ENCODE results near the gene CCDC148.
"Not testable (repeated sequence)": the region's sequence is repeated elsewhere in the genome, so short reads cannot be mapped to it uniquely, and the experiment has no call there.

CCDC148 gene

DNA sequence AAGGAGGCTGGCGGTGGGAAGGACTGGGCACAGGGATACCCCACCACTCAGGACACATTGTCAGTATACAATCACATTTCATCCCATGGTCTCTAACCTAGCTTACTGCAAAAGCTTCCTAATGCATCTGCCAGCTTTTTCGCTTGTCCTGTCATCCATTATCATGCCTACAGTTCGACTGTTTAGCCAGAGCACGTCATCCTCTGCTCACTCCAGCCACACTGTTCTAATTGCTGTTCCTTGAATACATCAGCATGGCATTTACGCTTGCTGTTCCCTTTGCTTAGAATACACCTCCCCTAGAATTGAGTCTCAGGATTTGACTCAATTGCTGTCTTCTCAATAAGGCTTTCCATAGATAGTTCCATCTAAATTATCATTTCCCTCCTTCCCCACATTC lies 166.3 kb downstream of the CCDC148 start:
- no peak for DNase-seq (ENCODE audit: low read depth)

GRCh38 chr2:158276619-158277471 lies 179.7 kb downstream of the CCDC148 start:
- DNase-seq (ENCODE audit: low read depth), result no peak

- DNase-seq (ENCODE audit: low read depth), result no peak
Measured at GRCh38 chr2:158273791-158274190, 182.8 kb downstream of the CCDC148 start.

GRCh38 chr2:158270536-158270935 lies 186.0 kb downstream of the CCDC148 start:
- DNase-seq (ENCODE audit: low read depth), result no peak

DNA sequence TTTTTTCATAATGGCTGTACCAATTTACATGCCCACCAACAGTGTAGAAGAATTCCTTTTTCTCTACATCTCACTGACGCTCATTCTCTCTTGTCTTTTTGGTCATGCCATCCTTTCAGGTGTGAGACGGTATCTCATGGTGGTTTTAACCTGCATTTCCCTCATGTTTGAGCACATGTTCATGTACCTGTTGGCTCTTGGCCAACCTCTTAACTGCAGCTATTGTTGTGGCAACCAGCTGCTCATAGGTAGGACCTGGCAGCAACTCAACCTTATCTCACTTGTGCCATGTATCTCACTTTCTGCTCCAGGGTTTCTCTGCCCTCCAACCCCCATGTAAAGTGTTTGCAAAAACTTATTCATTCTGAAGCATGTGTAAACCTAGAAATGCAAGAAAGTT lies 187.4 kb downstream of the CCDC148 start:
- DNase-seq (ENCODE audit: low read depth), result no peak

GRCh38 chr2:158266111-158266510 lies 190.4 kb downstream of the CCDC148 start:
- no peak for DNase-seq (ENCODE audit: low read depth)

- no peak for DNase-seq (ENCODE audit: low read depth)
Measured at GRCh38 chr2:158255257-158255656, 201.3 kb downstream of the CCDC148 start.

- no peak for DNase-seq (ENCODE audit: low read depth)
Measured at GRCh38 chr2:158253170-158253569, 203.4 kb downstream of the CCDC148 start.

DNA sequence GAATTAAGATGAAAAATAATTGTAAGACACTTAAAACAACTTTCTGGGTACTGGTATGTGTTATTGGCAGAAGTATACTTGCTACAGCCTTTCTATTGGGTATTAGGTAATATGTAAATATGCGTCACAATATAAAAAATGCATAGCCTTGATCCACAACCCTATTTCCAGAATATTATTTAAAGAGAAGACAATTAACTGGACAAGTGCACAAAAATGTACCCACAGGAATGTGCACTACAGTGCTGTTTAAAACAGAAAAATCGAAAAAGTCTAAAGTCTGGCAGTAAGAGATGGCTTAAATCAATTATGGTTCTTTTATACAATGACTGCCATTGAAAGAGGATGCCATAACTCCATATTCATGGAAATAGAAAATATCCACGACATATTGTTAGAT lies 205.2 kb downstream of the CCDC148 start:
- no peak for DNase-seq (ENCODE audit: low read depth)

GRCh38 chr2:158243392-158243791 lies 213.2 kb downstream of the CCDC148 start:
- no peak for DNase-seq (ENCODE audit: low read depth)

- no peak for DNase-seq (ENCODE audit: low read depth)
Measured at GRCh38 chr2:158242280-158242679, 214.3 kb downstream of the CCDC148 start.

GRCh38 chr2:158240975-158241374 lies 215.6 kb downstream of the CCDC148 start:
- no peak for DNase-seq (ENCODE audit: low read depth)

DNA sequence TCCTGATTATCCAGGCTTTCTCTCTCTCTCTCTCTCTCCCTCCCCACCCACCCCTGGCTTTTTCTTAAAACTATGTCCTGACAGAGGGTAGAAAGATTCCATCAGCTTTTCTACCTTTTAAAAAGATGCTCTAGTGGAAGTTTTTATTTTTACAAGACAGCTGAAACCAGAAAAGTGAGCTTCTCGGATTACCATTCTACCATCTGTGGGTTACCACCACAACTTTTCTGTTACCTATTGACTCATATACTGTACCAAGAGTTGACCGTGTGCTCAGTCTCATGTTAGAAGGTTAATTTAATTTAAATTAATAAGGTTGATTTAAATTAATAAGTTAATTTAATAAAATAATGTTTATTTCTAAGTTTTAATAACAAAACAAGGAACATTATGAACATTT lies 217.3 kb downstream of the CCDC148 start:
- no peak for DNase-seq (ENCODE audit: low read depth)

GRCh38 chr2:158234497-158234896 lies 222.1 kb downstream of the CCDC148 start:
- no peak for DNase-seq (ENCODE audit: low read depth)

GRCh38 chr2:158232476-158232875 lies 224.1 kb downstream of the CCDC148 start:
- no peak for DNase-seq (ENCODE audit: low read depth)

GRCh38 chr2:158228943-158229508 lies 227.5 kb downstream of the CCDC148 start:
- DNase-seq (ENCODE audit: low read depth), result no peak

DNA sequence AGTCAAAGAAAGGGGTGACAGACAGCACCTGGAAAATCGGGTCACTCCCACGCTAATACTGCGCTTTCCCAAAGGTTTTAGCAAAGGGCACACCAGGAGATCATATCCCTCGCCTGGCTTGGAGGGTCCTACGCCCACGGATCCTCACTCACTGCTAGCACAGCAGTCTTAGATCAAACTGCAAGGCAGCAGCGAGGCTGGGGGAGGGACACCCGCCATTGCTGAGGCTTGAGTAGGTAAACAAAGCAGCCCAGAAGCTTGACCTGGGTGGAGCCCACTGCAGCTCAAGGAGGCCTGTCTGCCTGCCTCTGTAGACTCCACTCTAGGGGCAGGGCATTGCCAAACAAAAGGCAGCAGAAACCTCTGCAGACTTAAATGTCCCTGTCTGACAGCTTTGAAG lies 233.5 kb downstream of the CCDC148 start:
- not testable (repeated sequence) for DNase-seq (ENCODE audit: low read depth)

DNA sequence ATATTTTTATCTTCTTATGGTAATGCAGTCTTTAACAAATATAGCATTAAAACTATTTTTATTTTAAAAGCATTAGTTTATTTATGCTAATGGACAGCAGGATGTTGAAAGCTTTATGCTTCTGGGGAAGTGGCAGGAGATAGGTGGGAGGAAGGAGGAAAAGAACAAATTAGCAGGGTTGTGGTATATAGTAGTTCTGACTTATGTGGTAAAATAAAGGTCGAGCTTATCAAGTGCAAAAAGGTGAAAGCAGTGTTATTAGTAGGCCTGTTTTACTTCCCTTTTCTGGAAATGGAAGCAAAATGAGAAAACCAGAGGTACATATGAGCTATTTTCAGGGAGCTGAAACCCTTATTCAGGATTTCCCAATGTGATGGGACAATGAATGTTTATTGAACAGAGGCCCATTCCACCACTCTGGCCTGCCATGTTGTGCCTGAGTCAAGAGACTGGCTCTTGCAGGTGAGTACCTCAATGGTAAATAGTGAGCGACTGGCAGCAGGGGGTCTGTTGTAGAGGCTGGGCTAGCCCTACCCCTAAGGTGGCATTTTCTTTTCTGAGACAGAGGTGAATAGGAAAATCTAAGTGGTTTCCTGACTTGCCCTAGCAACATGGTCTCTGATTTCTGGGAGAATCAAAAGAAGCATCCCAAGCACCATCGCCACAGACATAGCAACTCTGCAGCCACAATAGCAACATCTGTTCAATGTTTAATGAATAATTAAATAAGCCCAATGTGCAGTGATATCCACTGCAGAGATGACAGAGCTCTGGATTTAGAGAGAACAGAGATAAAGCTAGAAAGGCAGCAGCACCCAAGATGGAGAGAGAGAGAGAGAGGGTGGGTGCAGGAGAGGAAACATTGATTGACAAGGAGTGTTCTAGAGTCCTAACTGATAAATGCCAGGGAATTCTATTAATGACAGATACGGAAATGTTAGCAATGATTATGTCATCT lies 235.2 kb downstream of the CCDC148 start:
- DNase-seq (ENCODE audit: low read depth), result no peak

GRCh38 chr2:158217593-158217992 lies 239.0 kb downstream of the CCDC148 start:
- DNase-seq (ENCODE audit: low read depth), result no peak

GRCh38 chr2:158214431-158214830 lies 242.1 kb downstream of the CCDC148 start:
- DNase-seq (ENCODE audit: low read depth), result no peak

DNA sequence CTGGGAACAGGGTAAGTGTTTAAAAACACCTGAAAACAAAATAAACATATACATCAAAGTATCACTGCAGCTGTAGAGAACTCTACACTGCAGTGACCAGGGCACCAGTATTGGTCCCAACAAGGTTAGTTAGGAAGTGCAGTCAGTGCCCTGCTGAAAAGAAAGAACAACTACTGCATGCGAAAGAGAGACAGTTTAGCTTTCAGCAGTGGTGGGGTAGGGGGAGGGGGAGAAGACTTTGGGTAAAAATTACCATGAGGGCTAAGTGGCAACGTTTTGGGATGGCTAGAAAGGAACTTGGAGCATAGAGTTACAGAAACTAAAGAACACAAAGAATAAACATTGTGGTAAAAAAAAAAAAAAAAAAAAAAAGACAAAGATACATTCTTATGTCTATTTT lies 242.8 kb downstream of the CCDC148 start:
- DNase-seq (ENCODE audit: low read depth), result no peak

GRCh38 chr2:158212301-158212700 lies 244.3 kb downstream of the CCDC148 start:
- DNase-seq (ENCODE audit: low read depth), result no peak

- DNase-seq (ENCODE audit: low read depth), result no peak
Measured at GRCh38 chr2:158211502-158211901, 245.1 kb downstream of the CCDC148 start.
